Left kidney (tissue), 2 donors: ENCODE data around the gene P4HA1. TPM values are rescaled to one million over a fixed set of nuclear protein-coding genes. Genes with fewer than 3 reads are reported as not detected.
"Not testable (repeated sequence)": the region's sequence is repeated elsewhere in the genome, so short reads cannot be mapped to it uniquely, and the experiment has no call there.

Experiments
- DNase-seq: peaks from one replicate; pipeline ENCODE4 v3.0.0-alpha.2; 2013
- polyA plus RNA-seq: library from polyadenylated mRNA; unstranded; fragments of 120-200 nt; gene quantifications from one replicate; pipeline ENCODE4 v1.2.1, GENCODE V29; 2013; ENCODE audit not compliant: insufficient read length

P4HA1 gene
- polyA plus RNA-seq, 1 donor, result 95.2 TPM

- peak; percentile 12 for DNase-seq
These were observed 52.0 kb downstream of the P4HA1 start for GRCh38 chr10:73044378-73045285.

GRCh38 chr10:73043766-73044377, 52.8 kb downstream of the P4HA1 start:
- DNase-seq, result no peak

- DNase-seq, result no peak
These were observed 53.3 kb downstream of the P4HA1 start for GRCh38 chr10:73043319-73043718.

GRCh38 chr10:73042130-73042529, 54.5 kb downstream of the P4HA1 start:
- no peak for DNase-seq

- DNase-seq, result no peak
These were observed 57.0 kb downstream of the P4HA1 start for GRCh38 chr10:73039635-73040034.

GRCh38 chr10:73036285-73036684, 60.4 kb downstream of the P4HA1 start:
- not testable (repeated sequence) for DNase-seq

- DNase-seq, result no peak
These were observed 64.1 kb downstream of the P4HA1 start for GRCh38 chr10:73032536-73032935.

- DNase-seq, result not testable (repeated sequence)
These were observed 70.0 kb downstream of the P4HA1 start for GRCh38 chr10:73026623-73027022.

GRCh38 chr10:73023455-73024070, 73.1 kb downstream of the P4HA1 start:
- not testable (repeated sequence) for DNase-seq

GRCh38 chr10:73022961-73023360, 73.7 kb downstream of the P4HA1 start:
- not testable (repeated sequence) for DNase-seq

GRCh38 chr10:73021538-73022164, 75.0 kb downstream of the P4HA1 start:
- DNase-seq, result not testable (repeated sequence)

GRCh38 chr10:73021050-73021449, 75.6 kb downstream of the P4HA1 start:
- no peak for DNase-seq

- DNase-seq, result no peak
These were observed 77.6 kb downstream of the P4HA1 start for GRCh38 chr10:73019100-73019499.

- DNase-seq, result no peak
These were observed 78.0 kb downstream of the P4HA1 start for GRCh38 chr10:73018632-73019031.

GRCh38 chr10:73017955-73018480, 78.6 kb downstream of the P4HA1 start:
- DNase-seq, result no peak

- no peak for DNase-seq
These were observed 80.9 kb downstream of the P4HA1 start for GRCh38 chr10:73015779-73016178.

- no peak for DNase-seq
These were observed 92.8 kb downstream of the P4HA1 start for GRCh38 chr10:73003822-73004221.

- DNase-seq, result no peak
These were observed 95.7 kb downstream of the P4HA1 start for GRCh38 chr10:73000973-73001372.

GRCh38 chr10:72997099-72997498, 99.6 kb downstream of the P4HA1 start:
- no peak for DNase-seq

- DNase-seq, result not testable (repeated sequence)
These were observed 101.2 kb downstream of the P4HA1 start for GRCh38 chr10:72995459-72995858.

- DNase-seq, result not testable (repeated sequence)
These were observed 106.9 kb downstream of the P4HA1 start for GRCh38 chr10:72989771-72990170.

- DNase-seq, result not testable (repeated sequence)
These were observed 112.0 kb downstream of the P4HA1 start for GRCh38 chr10:72984618-72985017.
